ENCODE results near the gene NET1.

NET1 gene

GRCh38 chr10:5498791-5499492 lies 86.6 kb downstream of the NET1 start:
- Histone ChIP-seq H3K27ac (ENCODE audit: low read depth, low read length) (no peak overlapping the region), H3K9ac (ENCODE audit: low read depth, low read length) (no peak overlapping the region), H3K36me3 (ENCODE audit: insufficient read depth, low read length) (no peaks in the 10 kb centered on the region), H3K4me1 (ENCODE audit: insufficient read depth, low read length) (no peaks in the 10 kb centered on the region), H3K9me3 (ENCODE audit: insufficient read depth, low read depth, low read length) (no peaks in the 10 kb centered on the region), H3K4me3 (ENCODE audit: low read length) (no peak overlapping the region), H3K27me3 (ENCODE audit: insufficient read depth, low read length) (no peaks in the 10 kb centered on the region)
- WGBS, result 93% methylated on average over 61 of the region's 61 CpGs

GRCh38 chr10:5499493-5500140 lies 87.3 kb downstream of the NET1 start, which contains the start of gene CALML5:
TSS of gene CALML5 (minus strand) at chr10:5499570. CDS start at chr10:5499438, 132 bp downstream.
- H3K4me3 ChIP-seq (ENCODE audit: low read length), result no peak within 1 kb of the TSS
- no peaks in the 10 kb centered on the region for H3K27me3 ChIP-seq (ENCODE audit: insufficient read depth, low read length)
- no peaks in the 10 kb centered on the region for H3K36me3 ChIP-seq (ENCODE audit: insufficient read depth, low read length)
- H3K27ac ChIP-seq (ENCODE audit: low read depth, low read length), result no peak within 1 kb of the TSS
- H3K9ac ChIP-seq (ENCODE audit: low read depth, low read length), result no peak within 1 kb of the TSS
- 87% methylated on average over 10 of the region's 10 CpGs for WGBS
- H3K4me1 ChIP-seq (ENCODE audit: insufficient read depth, low read length), result no peaks in the 10 kb centered on the region
- no peaks in the 10 kb centered on the region for H3K9me3 ChIP-seq (ENCODE audit: insufficient read depth, low read depth, low read length)

GRCh38 chr10:5500162-5500670 lies 87.9 kb downstream of the NET1 start:
- no peak overlapping the region for H3K4me3 ChIP-seq (ENCODE audit: low read length)
- no peaks in the 10 kb centered on the region for H3K9me3 ChIP-seq (ENCODE audit: insufficient read depth, low read depth, low read length)
- H3K9ac ChIP-seq (ENCODE audit: low read depth, low read length), result no peak overlapping the region
- no peak overlapping the region for H3K27ac ChIP-seq (ENCODE audit: low read depth, low read length)
- 94% methylated on average over 7 of the region's 7 CpGs for WGBS
- H3K27me3 ChIP-seq (ENCODE audit: insufficient read depth, low read length), result no peaks in the 10 kb centered on the region
- H3K4me1 ChIP-seq (ENCODE audit: insufficient read depth, low read length), result no peaks in the 10 kb centered on the region
- H3K36me3 ChIP-seq (ENCODE audit: insufficient read depth, low read length), result no peaks in the 10 kb centered on the region

GRCh38 chr10:5500910-5501309 lies 88.6 kb downstream of the NET1 start:
- WGBS, result 85% methylated on average over 5 of the region's 5 CpGs

GRCh38 chr10:5502061-5502521 lies 89.7 kb downstream of the NET1 start:
- Histone ChIP-seq H3K9ac (ENCODE audit: low read depth, low read length) (no peak overlapping the region), H3K9me3 (ENCODE audit: insufficient read depth, low read depth, low read length) (no peaks in the 10 kb centered on the region), H3K27me3 (ENCODE audit: insufficient read depth, low read length) (no peaks in the 10 kb centered on the region), H3K36me3 (ENCODE audit: insufficient read depth, low read length) (no peaks in the 10 kb centered on the region), H3K4me3 (ENCODE audit: low read length) (no peak overlapping the region), H3K27ac (ENCODE audit: low read depth, low read length) (no peak overlapping the region), H3K4me1 (ENCODE audit: insufficient read depth, low read length) (no peaks in the 10 kb centered on the region)
- WGBS, result 87% methylated on average over 12 of the region's 12 CpGs

More at GRCh38 chr10:5500910-5501309, 88.6 kb downstream of the NET1 start:
- Histone ChIP-seq H3K36me3 (ENCODE audit: insufficient read depth, low read length) (no peaks in the 10 kb centered on the region), H3K27me3 (ENCODE audit: insufficient read depth, low read length) (no peaks in the 10 kb centered on the region), H3K27ac (ENCODE audit: low read depth, low read length) (no peak overlapping the region), H3K9me3 (ENCODE audit: insufficient read depth, low read depth, low read length) (no peaks in the 10 kb centered on the region), H3K4me3 (ENCODE audit: low read length) (no peak overlapping the region), H3K9ac (ENCODE audit: low read depth, low read length) (no peak overlapping the region), H3K4me1 (ENCODE audit: insufficient read depth, low read length) (no peaks in the 10 kb centered on the region)

- H3K27me3 ChIP-seq (ENCODE audit: insufficient read depth, low read length), result no peaks in the 10 kb centered on the region
- 91% methylated on average over 12 of the region's 14 CpGs for WGBS
- H3K9ac ChIP-seq (ENCODE audit: low read depth, low read length), result no peak overlapping the region
- no peaks in the 10 kb centered on the region for H3K9me3 ChIP-seq (ENCODE audit: insufficient read depth, low read depth, low read length)
- no peak overlapping the region for H3K4me3 ChIP-seq (ENCODE audit: low read length)
- H3K36me3 ChIP-seq (ENCODE audit: insufficient read depth, low read length), result no peaks in the 10 kb centered on the region
- no peaks in the 10 kb centered on the region for H3K4me1 ChIP-seq (ENCODE audit: insufficient read depth, low read length)
- no peak overlapping the region for H3K27ac ChIP-seq (ENCODE audit: low read depth, low read length)
Observed at GRCh38 chr10:5502571-5503476, 90.5 kb downstream of the NET1 start.

GRCh38 chr10:5503477-5503835 lies 91.1 kb downstream of the NET1 start:
- 96% methylated on average over 3 of the region's 3 CpGs for WGBS

GRCh38 chr10:5504146-5505072 lies 92.1 kb downstream of the NET1 start:
- Histone ChIP-seq H3K27ac (ENCODE audit: low read depth, low read length) (no peak overlapping the region), H3K4me1 (ENCODE audit: insufficient read depth, low read length) (no peaks in the 10 kb centered on the region)

More at GRCh38 chr10:5503477-5503835, 91.1 kb downstream of the NET1 start:
- H3K4me1 ChIP-seq (ENCODE audit: insufficient read depth, low read length), result no peaks in the 10 kb centered on the region
- no peaks in the 10 kb centered on the region for H3K36me3 ChIP-seq (ENCODE audit: insufficient read depth, low read length)
- no peak overlapping the region for H3K27ac ChIP-seq (ENCODE audit: low read depth, low read length)
- H3K9me3 ChIP-seq (ENCODE audit: insufficient read depth, low read depth, low read length), result no peaks in the 10 kb centered on the region
- H3K4me3 ChIP-seq (ENCODE audit: low read length), result no peak overlapping the region
- H3K27me3 ChIP-seq (ENCODE audit: insufficient read depth, low read length), result no peaks in the 10 kb centered on the region
- H3K9ac ChIP-seq (ENCODE audit: low read depth, low read length), result no peak overlapping the region

GRCh38 chr10:5506246-5506645 lies 93.9 kb downstream of the NET1 start:
- WGBS, result 93% methylated on average over 2 of the region's 2 CpGs
- Histone ChIP-seq H3K4me1 (ENCODE audit: insufficient read depth, low read length) (no peaks in the 10 kb centered on the region), H3K4me3 (ENCODE audit: low read length) (no peak overlapping the region), H3K27ac (ENCODE audit: low read depth, low read length) (no peak overlapping the region), H3K9ac (ENCODE audit: low read depth, low read length) (no peak overlapping the region), H3K9me3 (ENCODE audit: insufficient read depth, low read depth, low read length) (no peaks in the 10 kb centered on the region), H3K27me3 (ENCODE audit: insufficient read depth, low read length) (no peaks in the 10 kb centered on the region), H3K36me3 (ENCODE audit: insufficient read depth, low read length) (no peaks in the 10 kb centered on the region)

More at GRCh38 chr10:5504146-5505072, 92.1 kb downstream of the NET1 start:
- no peak overlapping the region for H3K9ac ChIP-seq (ENCODE audit: low read depth, low read length)
- 93% methylated on average over 18 of the region's 18 CpGs for WGBS
- no peak overlapping the region for H3K4me3 ChIP-seq (ENCODE audit: low read length)
- H3K9me3 ChIP-seq (ENCODE audit: insufficient read depth, low read depth, low read length), result no peaks in the 10 kb centered on the region
- no peaks in the 10 kb centered on the region for H3K27me3 ChIP-seq (ENCODE audit: insufficient read depth, low read length)
- no peaks in the 10 kb centered on the region for H3K36me3 ChIP-seq (ENCODE audit: insufficient read depth, low read length)
